ENCODE data around the gene SUCLG2. TPM values are rescaled to one million over a fixed set of nuclear protein-coding genes. Genes with fewer than 3 reads are reported as not detected.

The SUCLG2 gene
- total RNA-seq, 1 experiment from 2014 or later: 38.5 TPM

DNA sequence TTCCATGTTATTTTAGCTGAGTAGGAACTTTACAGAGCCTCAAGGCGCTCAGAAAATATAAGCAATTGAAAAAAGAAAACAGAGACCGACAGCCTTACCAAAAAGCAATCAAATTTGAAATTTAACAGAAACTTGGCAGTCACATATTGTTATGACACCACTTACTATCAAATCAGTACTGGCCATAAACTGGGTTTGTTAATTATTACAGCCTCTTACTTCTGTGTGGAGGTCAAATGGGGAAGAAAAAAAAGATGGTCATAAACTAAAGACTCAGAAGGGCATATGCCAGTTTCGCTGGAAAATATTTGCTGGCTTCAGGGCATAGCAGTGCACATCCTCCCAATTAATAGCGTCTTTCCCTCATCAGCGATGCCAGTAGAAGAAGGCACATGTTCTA, 45.5 kb upstream of the SUCLG2 start:
- H4K91ac ChIP-seq (ENCODE audit: insufficient read length, low read depth, low read length): no peak overlapping the region
- H2AFZ ChIP-seq (ENCODE audit: low read length): no peak overlapping the region
- H3K27ac ChIP-seq (ENCODE audit: insufficient read length, low read depth, low read length): no peak overlapping the region
- TF ChIP-seq, protein P1, sequence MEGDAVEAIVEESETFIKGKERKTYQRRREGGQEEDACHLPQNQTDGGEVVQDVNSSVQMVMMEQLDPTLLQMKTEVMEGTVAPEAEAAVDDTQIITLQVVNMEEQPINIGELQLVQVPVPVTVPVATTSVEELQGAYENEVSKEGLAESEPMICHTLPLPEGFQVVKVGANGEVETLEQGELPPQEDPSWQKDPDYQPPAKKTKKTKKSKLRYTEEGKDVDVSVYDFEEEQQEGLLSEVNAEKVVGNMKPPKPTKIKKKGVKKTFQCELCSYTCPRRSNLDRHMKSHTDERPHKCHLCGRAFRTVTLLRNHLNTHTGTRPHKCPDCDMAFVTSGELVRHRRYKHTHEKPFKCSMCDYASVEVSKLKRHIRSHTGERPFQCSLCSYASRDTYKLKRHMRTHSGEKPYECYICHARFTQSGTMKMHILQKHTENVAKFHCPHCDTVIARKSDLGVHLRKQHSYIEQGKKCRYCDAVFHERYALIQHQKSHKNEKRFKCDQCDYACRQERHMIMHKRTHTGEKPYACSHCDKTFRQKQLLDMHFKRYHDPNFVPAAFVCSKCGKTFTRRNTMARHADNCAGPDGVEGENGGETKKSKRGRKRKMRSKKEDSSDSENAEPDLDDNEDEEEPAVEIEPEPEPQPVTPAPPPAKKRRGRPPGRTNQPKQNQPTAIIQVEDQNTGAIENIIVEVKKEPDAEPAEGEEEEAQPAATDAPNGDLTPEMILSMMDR (conservative IDR thresholded peaks at IDR 0.05): no peak
- no peak overlapping the region for H2BK15ac ChIP-seq (ENCODE audit: low read depth, low read length)
- H3T11ph ChIP-seq (ENCODE audit: low read length): no peak overlapping the region
- peaks cover 5% of the 10 kb centered on the region; the same call in 1 of the 2 replicates for H3K4me1 ChIP-seq (ENCODE audit: insufficient read depth, low read length)
- DNase-seq: no peak
- no peak overlapping the region for H2BK120ac ChIP-seq (ENCODE audit: low read depth, low read length, poor library complexity, severe bottlenecking)
- H3K4me3 Mint-ChIP-seq: no peak overlapping the region
- H2AK5ac ChIP-seq (ENCODE audit: insufficient read length, low read length): no peak overlapping the region
- no peaks in the 10 kb centered on the region for H4K20me1 ChIP-seq (ENCODE audit: control insufficient read depth, insufficient read depth, insufficient read length)
- WGBS (ENCODE audit: extremely low coverage, insufficient read length, low lambda C conversion rate): no CpG with 5 or more reads among the region's 5 CpGs
- H3K23me2 ChIP-seq (ENCODE audit: insufficient read length, low read depth, low read length, poor library complexity, severe bottlenecking): no peaks in the 10 kb centered on the region
- H3K79me1 ChIP-seq (ENCODE audit: insufficient read depth, low read depth, low read length, poor library complexity, severe bottlenecking): no peaks in the 10 kb centered on the region
- peaks cover 26 to 29% of the 10 kb centered on the region in 2 experiments for H3K4me1 Mint-ChIP-seq
- no peak overlapping the region for H3K4ac ChIP-seq (ENCODE audit: low read depth, low read length)
- no peak overlapping the region for H3K27ac Mint-ChIP-seq
- no peak overlapping the region for H4K8ac ChIP-seq (replicated peaks; ENCODE audit: insufficient read length, low read depth, low read length)
- H3K9me3 Mint-ChIP-seq: peaks cover 6% of the 10 kb centered on the region in 2 experiments
- H2BK20ac ChIP-seq (ENCODE audit: low read depth, low read length, poor library complexity, severe bottlenecking): no peak overlapping the region
- H2BK12ac ChIP-seq (ENCODE audit: insufficient read length, low read depth, low read length): no peak overlapping the region
- no peaks in the 10 kb centered on the region for H3K79me2 ChIP-seq (ENCODE audit: insufficient read depth, low read length)
- H3K56ac ChIP-seq (ENCODE audit: insufficient read length, low read depth, low read length): no peak overlapping the region
- no peak overlapping the region for H3K14ac ChIP-seq (ENCODE audit: insufficient read depth, low read length)
- H3K9me3 ChIP-seq (ENCODE audit: control insufficient read depth, low read depth, low read length): no peaks in the 10 kb centered on the region
- no peak overlapping the region for H3K18ac ChIP-seq (ENCODE audit: insufficient read length, low read depth, low read length)
- H3K27me3 ChIP-seq (ENCODE audit: insufficient read depth, low read length): no peaks in the 10 kb centered on the region
- H3K9ac ChIP-seq (ENCODE audit: extremely low read depth, insufficient read length, low read length): no peak overlapping the region
- H3K4me2 ChIP-seq (ENCODE audit: insufficient read depth, insufficient read length, low read length): no peak overlapping the region
- peaks cover 5 to 8% (median 6%) of the 10 kb centered on the region in 3 experiments; a peak in 4 of 7 replicates for H3K36me3 Mint-ChIP-seq (ENCODE audit: insufficient read depth in 1 of 3, low read depth in 3 of 3)
- no peak overlapping the region for H3K23ac ChIP-seq (ENCODE audit: insufficient read length, low read depth, low read length)
- H4K5ac ChIP-seq (ENCODE audit: insufficient read length, low read depth, low read length): no peak overlapping the region
- no peaks in the 10 kb centered on the region for H3K27me3 Mint-ChIP-seq (ENCODE audit: low read depth)
- no peak overlapping the region for H2BK5ac ChIP-seq (ENCODE audit: insufficient read length, low read length)

Data from H9 (cell line).